Keratinocyte (primary cell): Measurements from ENCODE around the gene DNAH10. TPM values are rescaled to one million over a fixed set of nuclear protein-coding genes. Genes with fewer than 3 reads are reported as not detected.

Experiments
- DNase-seq: peaks from one replicate; pipeline ENCODE4 v3.0.0-alpha.2; 2011; ENCODE audit warnings: low read depth, missing footprints, low spot score
- FAIRE-seq: peaks from 2 replicates; lab custom pipeline; 2011; peaks lifted over from hg19 to GRCh38; lab: Jason Lieb, UNC
- H2AFZ ChIP-seq: 2 replicates; pipeline ENCODE4 v1.6.0; 2012; ENCODE audit warnings: low read length, control low read depth, inconsistent platforms; ENCODE audit not compliant: control insufficient read depth
- H3K27ac ChIP-seq: 2 replicates; pipeline ENCODE4 v1.5.1; 2011; ENCODE audit warnings: low read length; ENCODE audit not compliant: control insufficient read depth, insufficient read depth
- H3K27me3 ChIP-seq: 3 replicates; pipeline ENCODE4 v1.6.0; 2011; ENCODE audit warnings: low read length; ENCODE audit not compliant: control insufficient read depth, insufficient read depth; ENCODE audit errors: extremely low read depth
- H3K36me3 ChIP-seq, 2 experiments: 2 replicates in 1 of 2; 3 replicates in 1 of 2; pipeline ENCODE4 v1.5.1; 2011; ENCODE audit warnings: low read length in 2 of 2, mild to moderate bottlenecking in 1 of 2; ENCODE audit not compliant: control insufficient read depth in 2 of 2, insufficient read depth in 2 of 2; ENCODE audit errors: extremely low read depth in 1 of 2
- H3K4me1 ChIP-seq: 3 replicates; pipeline ENCODE4 v1.5.1; 2011; ENCODE audit warnings: low read length; ENCODE audit not compliant: control insufficient read depth, insufficient read depth; ENCODE audit errors: extremely low read depth
- H3K4me2 ChIP-seq: 3 replicates; pipeline ENCODE4 v1.6.0; 2011; ENCODE audit warnings: low read depth, low read length; ENCODE audit not compliant: control insufficient read depth, insufficient read depth; ENCODE audit errors: extremely low read depth
- H3K4me3 ChIP-seq, 3 experiments: fragments of 200-600 bp in 1 of 3; sonication (generic) in 1 of 3; 2 replicates in 2 of 3; 3 replicates in 1 of 3; pipeline ENCODE4 v1.5.1; 2011 to 2016; ENCODE audit warnings: low read length in 3 of 3, mild to moderate bottlenecking in 3 of 3, control low read depth in 2 of 3, inconsistent platforms in 1 of 3, low read depth in 1 of 3, mixed read lengths in 1 of 3, mixed run types in 1 of 3, moderate library complexity in 1 of 3; ENCODE audit not compliant: control insufficient read depth in 2 of 3, insufficient read depth in 2 of 3; ENCODE audit errors: extremely low read depth in 1 of 3
- H3K79me2 ChIP-seq: 2 replicates; pipeline ENCODE4 v1.6.0; 2012; ENCODE audit warnings: low read length; ENCODE audit not compliant: control insufficient read depth, insufficient read depth
- H3K9ac ChIP-seq: 3 replicates; pipeline ENCODE4 v1.6.0; 2011; ENCODE audit warnings: low read length; ENCODE audit not compliant: control insufficient read depth, insufficient read depth; ENCODE audit errors: extremely low read depth
- H3K9me1 ChIP-seq: 3 replicates; pipeline ENCODE4 v1.6.0; 2011; ENCODE audit warnings: low read length; ENCODE audit not compliant: control insufficient read depth, insufficient read depth; ENCODE audit errors: extremely low read depth
- H3K9me3 ChIP-seq: 2 replicates; pipeline ENCODE4 v1.5.1; 2012; ENCODE audit warnings: low read depth, low read length; ENCODE audit not compliant: control insufficient read depth
- H4K20me1 ChIP-seq: 3 replicates; pipeline ENCODE4 v1.6.0; 2011; ENCODE audit warnings: low read length; ENCODE audit not compliant: control insufficient read depth, insufficient read depth; ENCODE audit errors: extremely low read depth
- CTCF ChIP-seq, 3 experiments: IDR thresholded peaks in 1 of 3; conservative IDR thresholded peaks in 1 of 3; optimal IDR thresholded peaks in 1 of 3; 2 replicates in 2 of 3; 3 replicates in 1 of 3; pipeline versions ENCODE3 to v1.5.1; 2011; ENCODE audit warnings: low read length in 3 of 3, mild to moderate bottlenecking in 3 of 3, moderate library complexity in 2 of 3, control low read depth in 1 of 3, inconsistent platforms in 1 of 3; ENCODE audit not compliant: insufficient read depth in 2 of 3; ENCODE audit errors: extremely low read depth in 1 of 3
- EZH2 ChIP-seq: IDR thresholded peaks from one replicate; pipeline ENCODE4 v1.6.1; 2012; ENCODE audit warnings: inconsistent platforms, mild to moderate bottlenecking, low read length, moderate library complexity
- dilution Hi-C: fragments of 300-500 bp; cut with MboI; formaldehyde crosslinking; loops from one replicate; pipeline ENCODE4 v1.7.0; 2020; ENCODE audit warnings: low sequenced_read_pairs; ENCODE audit not compliant: extremely low pct_ligation_motif_present
- polyA plus RNA-seq, 5 experiments: library from polyadenylated mRNA; depleted of rRNA in 3 of 5; stranded (reverse) in 3 of 5; stranded (forward) in 1 of 5; unstranded in 1 of 5; fragments of >200 nt; gene quantifications; 1 replicate in 1 of 5; 2 replicates in 3 of 5; 3 replicates in 1 of 5; pipeline versions ENCODE4 v1.2.1 to v1.2.3, GENCODE V29; 2011 to 2012; ENCODE audit warnings: missing spikeins in 2 of 5, low read depth in 1 of 5, low replicate concordance in 1 of 5

DNAH10 gene
- polyA plus RNA-seq, 1 donor (not counting 4 experiments of a cell fraction or from before 2014, with no cell fraction given) = 0.08 TPM

DNA sequence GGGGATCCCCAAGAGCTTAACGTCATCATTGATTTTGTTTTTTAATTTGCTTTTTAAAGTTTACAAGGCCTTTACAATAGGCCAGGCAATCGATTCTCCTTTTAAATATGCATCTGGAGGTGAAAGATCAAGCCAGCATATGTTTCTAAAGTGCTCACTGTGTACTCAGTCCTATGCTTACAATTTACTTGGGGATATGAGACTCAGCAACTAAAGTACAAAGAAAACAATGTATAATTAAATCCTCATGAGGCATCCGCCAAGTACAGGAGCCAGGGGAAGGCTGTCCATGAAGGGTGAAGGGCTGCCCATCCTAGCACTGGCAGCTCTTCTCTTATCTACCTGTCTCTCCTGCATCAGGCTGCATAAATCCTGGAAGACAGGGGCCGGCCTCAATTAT, 198.8 kb downstream of the DNAH10 start:
- no peak for DNase-seq
- Histone ChIP-seq H4K20me1 (no peaks in the 10 kb centered on the region), H2AFZ (no peak overlapping the region), H3K4me3 (no peak overlapping the region), H3K79me2 (no peaks in the 10 kb centered on the region), H3K4me2 (no peak overlapping the region), H3K36me3 (peaks cover 0 to 1% of the 10 kb centered on the region in 2 experiments), H3K9me3 (no peaks in the 10 kb centered on the region), H3K4me1 (no peaks in the 10 kb centered on the region), H3K27ac (no peak overlapping the region), H3K27me3 (no peaks in the 10 kb centered on the region), H3K9ac (no peak overlapping the region), H3K9me1 (no peaks in the 10 kb centered on the region)
- dilution Hi-C loops = no loop called here
- no peak for FAIRE-seq
- TF ChIP-seq EZH2 (no peak), CTCF (optimal IDR thresholded peaks at IDR 0.05 in 1 of 3, IDR thresholded peaks at IDR 0.05 in 1 of 3, conservative IDR thresholded peaks at IDR 0.05 in 1 of 3; ENCODE audit: extremely low read depth in 1 of 3, insufficient read depth in 2 of 3, low read length in 3 of 3) (no peak)

DNA sequence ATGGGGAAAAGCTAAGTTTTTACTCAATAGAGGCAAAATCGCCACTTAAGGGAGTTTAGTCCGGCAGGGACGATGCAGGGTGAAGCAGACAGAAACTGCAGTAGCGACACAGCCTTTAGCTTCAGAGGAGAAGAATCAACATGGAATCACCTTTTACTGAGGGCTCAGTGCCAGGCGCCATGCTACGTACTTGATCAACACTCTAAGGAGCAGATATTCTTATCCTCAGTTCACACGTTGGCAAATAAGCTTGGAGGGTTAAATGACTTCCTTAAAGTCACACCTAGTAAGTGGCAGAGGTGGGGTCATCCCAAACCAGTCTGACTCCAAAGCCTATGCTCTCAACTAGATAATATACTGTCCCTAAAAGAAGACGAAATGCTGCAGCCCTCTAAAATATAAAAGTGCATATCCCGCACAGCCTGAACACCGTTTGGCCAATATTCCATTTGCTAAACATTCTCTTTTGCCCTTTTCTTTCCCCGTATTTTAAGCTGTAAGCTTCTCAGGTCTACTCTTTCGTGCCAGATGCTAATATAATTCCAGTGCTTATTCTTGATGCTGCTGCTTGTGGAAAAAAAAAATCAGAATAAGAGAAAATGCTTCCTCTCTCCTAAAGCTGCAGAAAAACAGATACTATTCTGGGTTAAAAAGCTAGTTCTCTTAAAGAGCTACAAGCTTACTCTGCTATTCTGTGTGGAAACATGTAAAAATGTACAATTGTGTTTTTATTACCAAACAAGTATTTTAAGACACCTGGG, 199.7 kb downstream of the DNAH10 start:
- no peaks in the 10 kb centered on the region for H4K20me1 ChIP-seq
- no peak for TF ChIP-seq EZH2
- dilution Hi-C loops = no loop called here

More for the DNA sequence above, 199.7 kb downstream of the DNAH10 start:
- FAIRE-seq = no peak
- Histone ChIP-seq H2AFZ (no peak overlapping the region), H3K36me3 (peaks cover 0 to 1% of the 10 kb centered on the region in 2 experiments), H3K9ac (no peak overlapping the region), H3K4me2 (no peak overlapping the region), H3K9me3 (no peaks in the 10 kb centered on the region), H3K79me2 (no peaks in the 10 kb centered on the region), H3K4me3 (no peak overlapping the region), H3K27ac (no peak overlapping the region), H3K4me1 (no peaks in the 10 kb centered on the region), H3K9me1 (no peaks in the 10 kb centered on the region), H3K27me3 (no peaks in the 10 kb centered on the region)
- no peak for DNase-seq
